ENCODE measurements around the gene WDR86. TPM values are rescaled to one million over a fixed set of nuclear protein-coding genes. Genes with fewer than 3 reads are reported as not detected.

The WDR86 gene
- total and polyA plus RNA-seq, 2 experiments from 2014 or later: 9.1 to 59.1 TPM

DNA sequence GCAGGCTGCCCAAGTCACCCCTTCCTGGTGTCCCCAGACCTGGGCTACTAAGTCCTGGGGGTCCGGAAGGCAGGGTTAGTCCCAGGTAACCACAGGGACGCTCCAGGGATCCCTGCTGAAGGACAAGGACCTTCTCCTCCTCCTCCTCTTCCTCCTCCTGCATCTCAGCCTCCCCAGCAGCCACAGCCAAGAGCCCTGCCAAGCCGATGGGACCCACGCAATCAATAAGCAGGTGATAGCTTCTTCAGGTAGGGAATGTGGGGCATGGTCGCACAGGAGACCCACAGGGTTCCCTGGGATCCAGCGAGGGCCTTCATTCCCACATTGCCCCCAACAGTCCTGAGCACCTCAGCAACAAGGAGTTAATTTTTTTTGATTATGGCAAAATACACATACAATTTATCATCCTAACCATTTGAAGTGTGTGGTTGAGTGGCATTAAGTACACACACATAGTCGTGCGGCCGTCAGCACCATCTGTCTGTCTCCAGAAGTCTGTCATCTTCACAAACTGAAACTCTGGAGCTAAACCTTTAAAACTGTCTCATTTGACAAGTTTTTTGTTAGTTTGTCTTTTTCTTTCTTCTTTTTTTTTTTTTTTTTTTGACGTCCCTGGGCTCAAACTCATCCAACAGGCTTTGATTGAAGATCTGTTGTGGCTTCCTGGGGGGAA is 18.0 kb upstream of the WDR86 start:
- H3K36me3 ChIP-seq (ENCODE audit: insufficient read depth): no peaks in the 10 kb centered on the region; the same call in 1 of the 2 replicates
- no peaks in the 10 kb centered on the region for H3K27me3 ChIP-seq (ENCODE audit: insufficient read depth)
- DNase-seq (ENCODE audit: low spot score): no peak
- H3K4me3 ChIP-seq: no peak overlapping the region
- no peak overlapping the region for H2AFZ ChIP-seq
- Mint-ChIP-seq H3K9me3 (peaks cover 4% of the 10 kb centered on the region; the same call in 2 of the 3 replicates), H3K27me3 (ENCODE audit: insufficient read depth, low read depth, poor library complexity) (peaks cover 7% of the 10 kb centered on the region), H3K36me3 (ENCODE audit: low read depth) (no peaks in the 10 kb centered on the region), H3K4me3 (no peak overlapping the region), H3K4me1 (peaks cover 28% of the 10 kb centered on the region), H3K27ac (no peak overlapping the region)
- H3K79me2 ChIP-seq (replicated peaks; ENCODE audit: insufficient read depth): no peaks in the 10 kb centered on the region
- H3K4me1 ChIP-seq (ENCODE audit: insufficient read depth): peaks cover 25% of the 10 kb centered on the region
- no peaks in the 10 kb centered on the region for H3K9me2 ChIP-seq (ENCODE audit: insufficient read depth)
- H3K4me2 ChIP-seq: no peak overlapping the region
- ATAC-seq: no peak
- H3F3A ChIP-seq (replicated peaks; ENCODE audit: low read depth): no peaks in the 10 kb centered on the region
- TF ChIP-seq, protein P1, sequence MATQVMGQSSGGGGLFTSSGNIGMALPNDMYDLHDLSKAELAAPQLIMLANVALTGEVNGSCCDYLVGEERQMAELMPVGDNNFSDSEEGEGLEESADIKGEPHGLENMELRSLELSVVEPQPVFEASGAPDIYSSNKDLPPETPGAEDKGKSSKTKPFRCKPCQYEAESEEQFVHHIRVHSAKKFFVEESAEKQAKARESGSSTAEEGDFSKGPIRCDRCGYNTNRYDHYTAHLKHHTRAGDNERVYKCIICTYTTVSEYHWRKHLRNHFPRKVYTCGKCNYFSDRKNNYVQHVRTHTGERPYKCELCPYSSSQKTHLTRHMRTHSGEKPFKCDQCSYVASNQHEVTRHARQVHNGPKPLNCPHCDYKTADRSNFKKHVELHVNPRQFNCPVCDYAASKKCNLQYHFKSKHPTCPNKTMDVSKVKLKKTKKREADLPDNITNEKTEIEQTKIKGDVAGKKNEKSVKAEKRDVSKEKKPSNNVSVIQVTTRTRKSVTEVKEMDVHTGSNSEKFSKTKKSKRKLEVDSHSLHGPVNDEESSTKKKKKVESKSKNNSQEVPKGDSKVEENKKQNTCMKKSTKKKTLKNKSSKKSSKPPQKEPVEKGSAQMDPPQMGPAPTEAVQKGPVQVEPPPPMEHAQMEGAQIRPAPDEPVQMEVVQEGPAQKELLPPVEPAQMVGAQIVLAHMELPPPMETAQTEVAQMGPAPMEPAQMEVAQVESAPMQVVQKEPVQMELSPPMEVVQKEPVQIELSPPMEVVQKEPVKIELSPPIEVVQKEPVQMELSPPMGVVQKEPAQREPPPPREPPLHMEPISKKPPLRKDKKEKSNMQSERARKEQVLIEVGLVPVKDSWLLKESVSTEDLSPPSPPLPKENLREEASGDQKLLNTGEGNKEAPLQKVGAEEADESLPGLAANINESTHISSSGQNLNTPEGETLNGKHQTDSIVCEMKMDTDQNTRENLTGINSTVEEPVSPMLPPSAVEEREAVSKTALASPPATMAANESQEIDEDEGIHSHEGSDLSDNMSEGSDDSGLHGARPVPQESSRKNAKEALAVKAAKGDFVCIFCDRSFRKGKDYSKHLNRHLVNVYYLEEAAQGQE (IDR thresholded peaks at IDR 0.05; ENCODE audit: unreplicated experiment): no peak
- TF ChIP-seq EZH2phosphoT487 (IDR thresholded peaks at IDR 0.05; ENCODE audit: unreplicated experiment): no peak
- TF ChIP-seq ZNF114 (CRISPR knock-in tag; IDR thresholded peaks at IDR 0.05): no peak
- TF ChIP-seq STAT1 (IDR thresholded peaks at IDR 0.05; ENCODE audit: unreplicated experiment): no peak
- TF ChIP-seq EZH2 (IDR thresholded peaks at IDR 0.05; ENCODE audit: low read depth, unreplicated experiment): no peak
- TF ChIP-seq ZNF331 (CRISPR knock-in tag; IDR thresholded peaks at IDR 0.05; ENCODE audit: low read depth): no peak
- TF ChIP-seq, protein P2, sequence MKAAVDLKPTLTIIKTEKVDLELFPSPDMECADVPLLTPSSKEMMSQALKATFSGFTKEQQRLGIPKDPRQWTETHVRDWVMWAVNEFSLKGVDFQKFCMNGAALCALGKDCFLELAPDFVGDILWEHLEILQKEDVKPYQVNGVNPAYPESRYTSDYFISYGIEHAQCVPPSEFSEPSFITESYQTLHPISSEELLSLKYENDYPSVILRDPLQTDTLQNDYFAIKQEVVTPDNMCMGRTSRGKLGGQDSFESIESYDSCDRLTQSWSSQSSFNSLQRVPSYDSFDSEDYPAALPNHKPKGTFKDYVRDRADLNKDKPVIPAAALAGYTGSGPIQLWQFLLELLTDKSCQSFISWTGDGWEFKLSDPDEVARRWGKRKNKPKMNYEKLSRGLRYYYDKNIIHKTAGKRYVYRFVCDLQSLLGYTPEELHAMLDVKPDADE (IDR thresholded peaks at IDR 0.05): no peak
- no peak for TF ChIP-seq JUNB (IDR thresholded peaks at IDR 0.05; ENCODE audit: unreplicated experiment)
- no peak for TF ChIP-seq CREB1 (CRISPR knock-in tag; IDR thresholded peaks at IDR 0.05; ENCODE audit: low read depth)
- TF ChIP-seq NANOG (IDR thresholded peaks at IDR 0.05; ENCODE audit: borderline replicate concordance): no peak
- TF ChIP-seq, protein P3, sequence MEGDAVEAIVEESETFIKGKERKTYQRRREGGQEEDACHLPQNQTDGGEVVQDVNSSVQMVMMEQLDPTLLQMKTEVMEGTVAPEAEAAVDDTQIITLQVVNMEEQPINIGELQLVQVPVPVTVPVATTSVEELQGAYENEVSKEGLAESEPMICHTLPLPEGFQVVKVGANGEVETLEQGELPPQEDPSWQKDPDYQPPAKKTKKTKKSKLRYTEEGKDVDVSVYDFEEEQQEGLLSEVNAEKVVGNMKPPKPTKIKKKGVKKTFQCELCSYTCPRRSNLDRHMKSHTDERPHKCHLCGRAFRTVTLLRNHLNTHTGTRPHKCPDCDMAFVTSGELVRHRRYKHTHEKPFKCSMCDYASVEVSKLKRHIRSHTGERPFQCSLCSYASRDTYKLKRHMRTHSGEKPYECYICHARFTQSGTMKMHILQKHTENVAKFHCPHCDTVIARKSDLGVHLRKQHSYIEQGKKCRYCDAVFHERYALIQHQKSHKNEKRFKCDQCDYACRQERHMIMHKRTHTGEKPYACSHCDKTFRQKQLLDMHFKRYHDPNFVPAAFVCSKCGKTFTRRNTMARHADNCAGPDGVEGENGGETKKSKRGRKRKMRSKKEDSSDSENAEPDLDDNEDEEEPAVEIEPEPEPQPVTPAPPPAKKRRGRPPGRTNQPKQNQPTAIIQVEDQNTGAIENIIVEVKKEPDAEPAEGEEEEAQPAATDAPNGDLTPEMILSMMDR (conservative IDR thresholded peaks at IDR 0.05; ENCODE audit: low read depth in 2 of 2): no peak
- TF ChIP-seq POLR2AphosphoS5 (IDR thresholded peaks at IDR 0.05; ENCODE audit: low read depth): no peak
- no peak overlapping the region for H3K27ac ChIP-seq (ENCODE audit: low read depth)
- no peaks in the 10 kb centered on the region for H4K20me1 ChIP-seq (replicated peaks; ENCODE audit: insufficient read depth)

Data from GM23338 (cell line).